K562 (cell line): ENCODE measurements around the gene SACM1L. TPM values are rescaled to one million over a fixed set of nuclear protein-coding genes. Genes with fewer than 3 reads are reported as not detected.

Experiments used
- KLF16 ChIP-seq: IDR thresholded peaks from 2 replicates; pipeline ENCODE4 v1.6.1; 2016; ENCODE audit warnings: antibody characterized with exemption
- ZBTB11 ChIP-seq, 3 experiments: fragments of 200-800 bp in 1 of 3; fragments of 250-450 bp in 1 of 3; fragments of 450-650 bp in 1 of 3; sonication (Bioruptor Pico) in 1 of 3; sonication (Bioruptor generic) in 1 of 3; formaldehyde crosslinking in 1 of 3; IDR thresholded peaks; 2 replicates each; pipeline versions ENCODE4 v1.6.1 to v1.8.0; 2016 to 2022; ENCODE audit warnings: mild to moderate bottlenecking in 2 of 3, missing genetic modification characterization in 2 of 3, missing compliant biosample characterization in 1 of 3, moderate library complexity in 1 of 3
- polyA plus RNA-seq, 8 experiments: library from polyadenylated mRNA; depleted of rRNA in 4 of 8; stranded (reverse) in 5 of 8; unstranded in 3 of 8; fragments of >200 nt; fragmentation: Nextera tagmentation in 2 of 8; fragmentation: Illumina TruSeq in 1 of 8; extraction: Ambion mirVana in 2 of 8; extraction: Trizol in 1 of 8; gene quantifications; 2 replicates each; pipeline versions ENCODE4 v1.2.1 to v1.2.3, GENCODE V29; 2011 to 2014; ENCODE audit warnings: inconsistent platforms in 1 of 8, missing spikeins in 1 of 8
- total RNA-seq, 7 experiments: library from RNA; depleted of rRNA in 6 of 7; stranded (reverse); fragments of >200 nt in 6 of 7; fragmentation: Illumina TruSeq in 2 of 7; extraction: Trizol in 2 of 7; gene quantifications; 2 replicates each; pipeline versions ENCODE4 v1.2.1 to v1.2.3, GENCODE V29; 2011 to 2021; ENCODE audit warnings: low replicate concordance in 1 of 7
- TF ChIP-seq, protein P1 (sequence below): fragments of 200-800 bp; sonication (Bioruptor generic); IDR thresholded peaks from 2 replicates; pipeline ENCODE4 v1.6.1; 2016; ENCODE audit warnings: missing genetic modification characterization, missing compliant biosample characterization

Gene SACM1L
- total and polyA plus RNA-seq, 9 of the 15 experiments (the other 6 are each of a cell fraction or from before 2014, with no cell fraction given) = 25.7 to 67.2 (median 40.3) TPM

- TF ChIP-seq, protein P1, sequence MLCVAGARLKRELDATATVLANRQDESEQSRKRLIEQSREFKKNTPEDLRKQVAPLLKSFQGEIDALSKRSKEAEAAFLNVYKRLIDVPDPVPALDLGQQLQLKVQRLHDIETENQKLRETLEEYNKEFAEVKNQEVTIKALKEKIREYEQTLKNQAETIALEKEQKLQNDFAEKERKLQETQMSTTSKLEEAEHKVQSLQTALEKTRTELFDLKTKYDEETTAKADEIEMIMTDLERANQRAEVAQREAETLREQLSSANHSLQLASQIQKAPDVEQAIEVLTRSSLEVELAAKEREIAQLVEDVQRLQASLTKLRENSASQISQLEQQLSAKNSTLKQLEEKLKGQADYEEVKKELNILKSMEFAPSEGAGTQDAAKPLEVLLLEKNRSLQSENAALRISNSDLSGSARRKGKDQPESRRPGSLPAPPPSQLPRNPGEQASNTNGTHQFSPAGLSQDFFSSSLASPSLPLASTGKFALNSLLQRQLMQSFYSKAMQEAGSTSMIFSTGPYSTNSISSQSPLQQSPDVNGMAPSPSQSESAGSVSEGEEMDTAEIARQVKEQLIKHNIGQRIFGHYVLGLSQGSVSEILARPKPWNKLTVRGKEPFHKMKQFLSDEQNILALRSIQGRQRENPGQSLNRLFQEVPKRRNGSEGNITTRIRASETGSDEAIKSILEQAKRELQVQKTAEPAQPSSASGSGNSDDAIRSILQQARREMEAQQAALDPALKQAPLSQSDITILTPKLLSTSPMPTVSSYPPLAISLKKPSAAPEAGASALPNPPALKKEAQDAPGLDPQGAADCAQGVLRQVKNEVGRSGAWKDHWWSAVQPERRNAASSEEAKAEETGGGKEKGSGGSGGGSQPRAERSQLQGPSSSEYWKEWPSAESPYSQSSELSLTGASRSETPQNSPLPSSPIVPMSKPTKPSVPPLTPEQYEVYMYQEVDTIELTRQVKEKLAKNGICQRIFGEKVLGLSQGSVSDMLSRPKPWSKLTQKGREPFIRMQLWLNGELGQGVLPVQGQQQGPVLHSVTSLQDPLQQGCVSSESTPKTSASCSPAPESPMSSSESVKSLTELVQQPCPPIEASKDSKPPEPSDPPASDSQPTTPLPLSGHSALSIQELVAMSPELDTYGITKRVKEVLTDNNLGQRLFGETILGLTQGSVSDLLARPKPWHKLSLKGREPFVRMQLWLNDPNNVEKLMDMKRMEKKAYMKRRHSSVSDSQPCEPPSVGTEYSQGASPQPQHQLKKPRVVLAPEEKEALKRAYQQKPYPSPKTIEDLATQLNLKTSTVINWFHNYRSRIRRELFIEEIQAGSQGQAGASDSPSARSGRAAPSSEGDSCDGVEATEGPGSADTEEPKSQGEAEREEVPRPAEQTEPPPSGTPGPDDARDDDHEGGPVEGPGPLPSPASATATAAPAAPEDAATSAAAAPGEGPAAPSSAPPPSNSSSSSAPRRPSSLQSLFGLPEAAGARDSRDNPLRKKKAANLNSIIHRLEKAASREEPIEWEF (CRISPR knock-in tag) = no peak
- TF ChIP-seq ZBTB11 (CRISPR knock-in tag; IDR thresholded peaks at IDR 0.05) (no peak), KLF16 (no peak)
Observed at GRCh38 chr3:45700570-45701073, 11.4 kb downstream of the SACM1L start (continued).
